ENCODE measurements around the gene RBM44.
A peak's percentile ranks its signal among the peaks of the same experiment; 100 is the strongest.
"Not testable (repeated sequence)": the region's sequence is repeated elsewhere in the genome, so short reads cannot be mapped to it uniquely, and the experiment has no call there.

RBM44 gene

DNA sequence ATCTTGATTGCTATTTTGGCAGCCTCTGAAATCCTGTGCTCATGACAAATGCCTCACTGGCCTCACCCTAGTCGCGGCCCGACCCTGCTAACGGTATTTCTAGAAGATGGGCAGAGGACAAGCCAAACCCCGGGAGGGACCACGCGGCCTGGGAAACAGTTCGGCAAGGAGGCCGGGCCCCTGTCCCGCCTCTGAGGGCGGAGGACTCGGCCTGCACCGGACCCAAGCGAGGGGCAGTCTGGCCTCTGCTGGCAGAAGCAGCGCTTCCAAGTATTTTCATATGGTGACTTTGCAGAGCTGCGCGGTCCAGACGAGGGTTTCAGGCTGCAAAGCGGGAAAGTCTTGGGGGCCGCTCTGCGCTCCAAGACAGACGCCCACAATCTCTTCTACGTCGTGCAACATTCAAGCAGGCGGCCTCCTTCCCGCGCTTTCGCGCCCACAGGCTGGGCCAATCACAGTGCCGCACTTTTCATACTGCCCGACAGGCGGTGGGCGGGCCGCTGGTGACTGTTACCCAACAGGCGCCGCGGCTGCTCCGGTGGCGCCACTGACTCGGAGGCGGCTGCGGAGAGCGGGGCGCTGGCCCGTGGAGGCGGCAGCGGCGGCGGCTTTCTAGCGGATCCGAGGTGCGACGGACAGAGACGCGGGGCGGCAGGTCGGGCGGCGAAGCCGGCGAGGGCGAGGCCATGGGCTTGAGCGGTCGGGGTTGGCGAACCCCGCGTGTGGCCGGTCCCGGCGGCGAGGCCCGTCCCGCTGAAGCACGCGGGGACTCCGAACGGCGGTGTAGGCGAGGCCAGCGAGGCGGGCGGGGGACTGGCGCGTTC is at the start of gene RBM44:
TSS of gene RBM44 (plus strand) at position 544 of the 824 bp plus-strand sequence. CDS start 14,831 bp downstream, outside the sequence.
- no peak for DNase-seq

DNA sequence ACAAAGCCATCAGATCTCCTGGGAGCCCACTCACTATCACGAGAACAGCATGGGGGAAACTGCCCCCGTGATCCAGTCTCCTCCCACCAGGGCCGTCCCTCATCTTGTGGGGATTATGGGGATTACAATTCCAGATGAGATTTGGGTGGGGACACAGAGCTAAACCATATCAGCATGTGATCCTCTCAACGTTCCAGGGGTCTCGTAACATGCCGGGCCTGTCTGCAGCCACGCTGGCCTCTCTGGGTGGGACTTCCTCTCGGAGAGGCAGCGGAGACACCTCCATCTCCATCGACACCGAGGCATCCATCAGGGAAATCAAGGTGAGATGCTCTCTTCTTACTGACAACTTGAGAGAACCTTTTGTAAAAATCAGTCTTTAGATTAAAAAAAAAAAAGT is 49.6 kb upstream of the RBM44 start:
- DNase-seq = no peak

- DNase-seq = no peak
Measured at GRCh38 chr2:237749961-237750360, 48.6 kb upstream of the RBM44 start.

- not testable (repeated sequence) for DNase-seq
Measured at GRCh38 chr2:237750441-237750840, 48.1 kb upstream of the RBM44 start.

DNA sequence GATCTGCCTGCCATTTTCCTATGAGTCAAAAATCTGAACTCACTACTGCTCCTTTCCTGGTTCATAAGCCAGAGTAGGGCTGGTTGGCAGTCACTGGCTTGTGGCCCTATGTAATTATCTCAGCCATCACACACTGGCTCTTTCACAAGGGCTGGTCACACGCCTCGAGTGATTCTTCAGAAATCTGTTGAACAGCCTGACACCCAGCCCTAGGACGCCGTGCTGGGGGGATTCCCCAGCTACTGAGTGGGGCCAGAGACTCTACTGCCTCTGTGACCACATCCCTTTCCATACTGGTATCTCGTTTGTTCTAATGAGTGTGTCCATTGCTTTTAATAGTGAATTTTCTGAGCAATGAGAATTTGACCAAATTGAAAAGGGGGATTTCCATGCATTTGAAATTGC is 45.8 kb upstream of the RBM44 start:
- no peak for DNase-seq

DNA sequence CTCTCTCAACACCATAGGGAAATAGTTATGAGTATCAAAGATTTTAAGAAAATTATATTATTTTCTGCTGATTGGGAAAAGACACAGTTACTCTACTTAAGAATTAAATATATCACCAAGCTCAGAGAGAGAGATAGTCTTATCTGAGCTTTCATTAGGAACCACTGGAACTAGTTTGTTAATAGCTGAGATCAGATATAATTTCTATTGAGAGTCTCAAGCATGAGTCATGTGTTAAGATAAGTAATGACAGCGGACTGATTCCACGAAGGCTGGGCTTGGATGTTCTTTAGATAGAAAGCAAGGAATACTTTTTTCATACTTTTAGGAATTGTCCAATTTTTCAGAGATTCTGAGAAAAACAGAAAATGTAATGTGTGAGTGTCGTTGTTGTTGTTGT is 44.4 kb upstream of the RBM44 start:
- DNase-seq = no peak

DNA sequence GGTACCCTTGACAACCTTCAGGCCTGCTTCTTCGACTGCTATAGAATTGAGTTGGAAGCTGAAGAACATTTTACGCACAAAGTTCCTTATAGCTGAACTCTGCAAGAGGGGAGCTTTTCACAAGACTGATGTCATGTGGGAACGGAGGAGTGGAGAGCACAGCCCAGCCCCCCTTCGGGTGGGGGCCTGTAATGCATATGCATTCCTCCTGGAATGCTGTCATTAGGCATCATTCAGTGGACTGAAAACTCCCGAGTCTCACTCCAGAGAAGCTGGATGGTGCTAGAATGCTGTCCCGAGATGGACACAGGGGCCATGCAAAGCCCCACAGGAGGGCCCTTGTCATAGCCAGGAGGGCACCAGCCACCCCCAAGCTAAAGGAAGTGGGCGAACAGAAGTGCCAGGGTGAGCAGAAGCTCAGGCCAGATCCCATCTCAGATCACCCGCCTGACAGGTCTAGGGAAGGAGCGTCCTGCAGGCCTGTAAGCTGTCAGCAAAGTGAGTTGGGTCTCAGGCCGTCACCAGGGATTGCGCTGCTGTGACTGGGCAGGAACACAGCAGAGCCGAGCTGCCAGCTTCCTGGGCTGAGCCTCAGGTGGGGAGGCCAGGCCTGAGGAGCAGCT is 43.8 kb upstream of the RBM44 start:
- no peak for DNase-seq

DNA sequence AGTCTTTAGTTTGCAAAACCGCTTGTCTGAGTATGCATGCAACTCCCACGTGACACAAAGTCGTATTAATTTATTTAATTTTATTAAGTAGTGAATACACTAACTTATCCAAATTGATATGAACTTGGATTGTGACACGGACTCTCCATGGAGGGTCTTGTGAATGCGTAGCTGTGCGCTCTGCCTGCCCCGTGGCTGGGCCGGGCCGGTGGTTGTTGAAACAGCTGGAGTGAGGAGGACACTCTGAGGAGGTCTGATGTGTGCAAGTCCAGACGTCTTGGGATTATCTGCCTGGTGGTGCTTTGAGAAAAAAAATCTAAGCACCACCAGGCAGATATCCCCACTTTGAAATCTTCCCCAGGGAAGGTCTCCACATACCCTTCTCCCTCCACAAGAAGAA is 41.0 kb upstream of the RBM44 start:
- no peak for DNase-seq

GRCh38 chr2:237758185-237758584 is 40.4 kb upstream of the RBM44 start:
- no peak for DNase-seq

GRCh38 chr2:237759176-237759575 is 39.4 kb upstream of the RBM44 start:
- no peak for DNase-seq

DNA sequence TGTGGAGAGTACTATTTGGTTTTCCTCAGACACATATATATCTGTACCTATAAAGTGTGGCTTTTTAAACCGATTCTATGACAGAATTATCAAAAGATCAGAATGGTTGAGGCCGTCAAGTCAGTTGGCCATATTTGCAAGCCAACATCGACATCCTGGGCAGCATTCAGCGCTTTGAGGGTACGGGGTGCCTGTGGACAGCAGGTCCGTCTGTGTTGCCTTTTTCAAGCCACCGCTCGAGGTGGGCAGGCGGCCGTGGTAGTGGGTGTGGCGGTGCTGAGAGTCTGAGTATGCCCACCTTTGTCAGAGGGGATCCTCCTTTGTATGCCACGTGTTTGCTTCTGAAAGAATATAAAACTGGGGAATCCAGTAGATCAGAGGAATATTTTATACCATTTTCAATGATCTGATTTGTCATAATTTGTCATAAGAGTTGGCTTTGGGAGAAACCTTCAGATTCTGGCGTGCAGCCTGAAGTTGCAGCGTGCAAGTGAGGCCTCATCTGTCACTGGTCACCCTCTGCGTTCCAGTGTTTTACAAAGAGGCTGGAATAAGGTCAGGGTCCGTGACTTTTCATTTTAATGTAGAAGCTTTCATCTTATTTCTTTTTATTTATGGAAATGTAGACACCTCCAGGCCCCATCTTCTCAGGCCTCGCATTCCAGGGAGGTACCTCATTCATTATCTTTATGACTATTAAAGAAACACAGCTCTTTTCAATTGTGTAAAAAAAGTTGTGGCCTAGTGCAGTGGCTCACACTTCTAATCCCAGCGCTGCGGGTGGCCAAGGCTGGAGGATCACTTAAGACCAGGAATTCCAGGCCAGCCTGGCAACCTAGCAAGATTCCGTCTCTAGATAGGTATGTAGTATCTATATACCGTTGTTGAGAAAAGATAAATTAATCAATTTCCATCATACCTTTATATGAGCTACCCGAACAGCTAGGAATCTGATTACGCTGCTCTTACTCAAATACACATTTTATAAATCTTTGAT is 37.8 kb upstream of the RBM44 start:
- no peak for DNase-seq

GRCh38 chr2:237762291-237763182 is 36.0 kb upstream of the RBM44 start:
- not testable (repeated sequence) for DNase-seq

- no peak for DNase-seq
Measured at GRCh38 chr2:237763812-237764211, 34.8 kb upstream of the RBM44 start.

GRCh38 chr2:237765122-237765521 is 33.5 kb upstream of the RBM44 start:
- DNase-seq = not testable (repeated sequence)

DNA sequence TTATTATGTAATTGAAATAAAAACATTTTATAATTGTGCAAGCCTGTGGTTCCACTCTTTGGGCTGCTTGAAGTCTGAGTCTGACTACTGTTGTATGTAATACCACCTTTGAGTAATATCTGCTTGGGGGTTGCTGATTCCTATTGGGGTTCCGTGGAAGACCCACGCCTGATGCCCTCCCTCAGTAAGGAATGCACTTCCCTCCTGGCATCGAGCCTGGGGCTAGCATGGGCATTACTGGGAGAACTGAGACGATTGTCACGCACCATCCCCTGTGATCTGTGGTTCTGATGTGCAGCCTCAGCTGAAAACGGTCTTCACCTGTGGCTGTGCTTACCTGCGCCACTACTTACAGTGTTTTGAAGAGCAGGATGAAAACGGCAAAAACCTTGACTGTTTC is 32.7 kb upstream of the RBM44 start:
- no peak for DNase-seq

DNA sequence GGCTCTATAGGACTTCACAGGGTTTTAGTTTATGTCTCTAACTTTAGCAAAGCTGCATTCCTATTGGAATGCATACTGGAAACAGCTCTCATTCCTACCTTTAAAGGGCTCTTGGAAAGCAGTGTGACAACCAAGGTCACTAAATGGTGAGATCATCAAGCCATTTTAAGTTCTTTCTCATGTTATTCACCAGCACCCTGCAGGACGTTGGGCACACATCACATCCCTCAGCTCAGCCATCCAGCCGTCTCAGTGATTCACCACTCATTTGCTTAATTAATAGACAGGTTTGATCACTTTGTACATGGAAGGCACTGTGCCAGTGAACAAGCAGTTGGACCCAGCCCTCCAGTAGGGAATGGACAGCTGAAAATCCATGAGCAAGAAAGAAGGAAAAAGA is 32.2 kb upstream of the RBM44 start:
- DNase-seq = no peak

DNA sequence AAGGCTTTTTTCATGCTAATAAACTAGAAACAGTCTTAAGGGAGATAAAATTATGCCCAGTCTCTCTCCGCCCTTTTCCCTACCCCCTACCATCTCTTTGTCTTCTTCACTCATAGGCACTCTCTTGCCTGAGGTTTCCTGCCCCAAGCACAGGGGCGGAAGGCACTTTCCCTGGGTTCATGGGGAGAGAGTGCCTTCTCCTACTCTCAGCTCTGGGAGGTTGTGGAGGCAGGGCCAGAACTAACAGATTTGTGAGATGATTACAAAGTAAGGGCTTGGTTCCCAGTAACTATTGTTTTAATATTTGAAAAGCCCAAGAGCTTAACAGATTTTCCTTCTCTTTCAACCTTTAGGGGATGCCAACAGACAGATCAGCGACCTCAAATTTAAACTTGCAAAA is 26.1 kb upstream of the RBM44 start:
- DNase-seq = no peak

DNA sequence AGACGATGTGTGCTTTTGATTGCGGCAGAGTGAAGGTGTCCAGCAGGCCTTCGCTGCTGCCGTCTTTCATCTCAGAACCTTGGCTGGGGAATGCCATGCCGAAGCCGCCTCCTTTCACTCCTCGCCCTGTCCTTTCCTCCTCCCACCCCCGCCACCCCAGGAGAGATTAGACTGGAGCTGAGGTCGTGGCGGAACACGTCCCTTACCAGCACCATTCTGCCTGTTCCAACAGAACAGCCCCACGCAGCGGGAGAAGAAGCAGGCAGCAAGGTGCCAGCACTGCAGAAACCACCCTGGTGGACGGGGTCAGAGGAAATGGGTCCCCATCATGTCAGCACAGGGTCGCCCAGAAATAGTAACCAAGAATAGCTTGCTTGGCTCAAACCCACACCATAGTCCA is 24.8 kb upstream of the RBM44 start:
- DNase-seq = no peak

- peak; percentile 66 for DNase-seq
Measured at GRCh38 chr2:237774811-237775553, 23.6 kb upstream of the RBM44 start.

DNA sequence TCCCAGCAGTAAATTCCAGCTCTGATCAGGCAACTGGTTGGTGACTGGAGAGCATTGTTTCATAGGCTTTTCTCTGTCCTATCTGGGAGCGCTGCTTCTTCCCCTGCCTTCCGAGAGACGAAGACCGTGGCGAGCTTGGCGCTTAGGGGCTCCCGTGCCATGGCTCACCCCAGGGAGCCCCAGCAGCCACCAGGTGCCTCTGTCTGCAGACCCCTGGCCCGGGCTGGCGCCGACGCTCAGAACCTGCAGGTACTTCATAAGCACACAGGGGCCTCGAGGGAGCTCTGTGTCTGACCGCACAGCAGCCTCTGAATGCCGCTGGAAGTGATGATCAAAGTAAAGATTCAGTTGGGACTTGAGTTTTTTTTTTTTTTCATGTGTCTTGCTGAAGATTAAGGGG is 19.1 kb upstream of the RBM44 start:
- DNase-seq = no peak

DNA sequence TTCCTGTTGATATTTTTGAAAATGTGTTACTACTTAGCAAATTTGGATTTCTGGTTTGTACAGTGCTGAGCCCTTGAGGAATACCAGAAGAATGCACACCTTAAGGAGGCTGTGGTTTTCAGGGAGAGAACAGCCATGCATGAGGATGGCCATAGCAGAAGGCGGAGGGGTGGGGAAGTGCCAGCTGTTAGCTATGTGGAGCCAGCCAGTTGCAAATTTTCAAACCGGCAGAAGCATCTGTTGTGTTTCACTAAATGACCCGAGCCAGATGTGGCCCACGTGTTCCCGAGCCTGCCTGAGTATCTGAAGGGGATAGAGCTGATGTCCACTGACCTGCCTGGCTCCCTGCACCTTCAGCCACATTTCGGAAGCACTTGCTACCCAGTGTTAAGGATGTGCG is 16.4 kb upstream of the RBM44 start:
- DNase-seq = no peak

All from OCI-M1 (cell line).